Glomerular visceral epithelial cell (primary cell): ENCODE data around the gene TMEFF2.

Experiments
- DNase-seq: peaks from one replicate; pipeline ENCODE4 v3.0.0-alpha.2; 2016; ENCODE audit errors: extremely low spot score

Gene TMEFF2

DNA sequence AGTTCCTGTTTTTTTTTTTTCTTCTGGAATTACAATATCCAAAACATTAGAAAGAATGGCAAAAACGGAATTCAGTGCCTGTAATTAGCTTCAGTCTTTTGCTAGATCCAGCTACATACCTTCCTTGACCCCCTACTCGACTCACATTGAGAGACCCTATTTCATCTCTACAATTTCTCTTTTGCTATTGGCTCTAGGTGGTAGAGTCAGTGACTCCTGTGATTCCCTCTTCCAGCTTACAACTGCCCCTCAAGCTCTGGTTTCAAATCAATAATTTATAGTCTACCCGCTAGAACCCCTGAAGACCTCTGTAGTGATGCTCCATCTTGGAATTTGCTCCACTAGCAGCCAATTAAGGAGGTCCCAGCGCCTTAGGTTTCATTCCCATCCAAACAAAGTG lies 125.8 kb downstream of the TMEFF2 start:
- DNase-seq = no peak

- no peak for DNase-seq
Measured at GRCh38 chr2:192067631-192068030, 127.1 kb downstream of the TMEFF2 start.

- no peak for DNase-seq
Measured at GRCh38 chr2:192064459-192064858, 130.3 kb downstream of the TMEFF2 start.

- DNase-seq = no peak
Measured at GRCh38 chr2:192060161-192060560, 134.6 kb downstream of the TMEFF2 start.

- no peak for DNase-seq
Measured at GRCh38 chr2:192059266-192059665, 135.5 kb downstream of the TMEFF2 start.

GRCh38 chr2:192053921-192054320 lies 140.8 kb downstream of the TMEFF2 start:
- DNase-seq = no peak

DNA sequence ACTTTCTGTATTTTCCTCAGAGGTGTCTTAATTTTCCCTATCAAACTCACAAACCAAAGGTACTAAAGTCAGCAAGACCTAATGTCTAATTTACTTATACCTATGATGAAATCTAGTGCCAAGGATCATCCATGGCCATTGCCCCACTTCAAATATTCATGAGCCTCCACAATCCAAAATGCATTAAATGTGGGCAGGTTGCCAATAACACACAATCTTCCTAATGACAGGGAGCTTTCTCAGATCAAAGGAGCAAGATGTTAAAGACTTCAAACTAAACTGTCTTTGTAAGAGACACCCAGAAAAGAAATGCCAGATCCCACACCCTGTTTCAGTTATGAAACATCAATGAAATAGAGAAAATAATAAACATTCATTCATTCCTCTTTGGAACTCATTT lies 143.2 kb downstream of the TMEFF2 start:
- no peak for DNase-seq

DNA sequence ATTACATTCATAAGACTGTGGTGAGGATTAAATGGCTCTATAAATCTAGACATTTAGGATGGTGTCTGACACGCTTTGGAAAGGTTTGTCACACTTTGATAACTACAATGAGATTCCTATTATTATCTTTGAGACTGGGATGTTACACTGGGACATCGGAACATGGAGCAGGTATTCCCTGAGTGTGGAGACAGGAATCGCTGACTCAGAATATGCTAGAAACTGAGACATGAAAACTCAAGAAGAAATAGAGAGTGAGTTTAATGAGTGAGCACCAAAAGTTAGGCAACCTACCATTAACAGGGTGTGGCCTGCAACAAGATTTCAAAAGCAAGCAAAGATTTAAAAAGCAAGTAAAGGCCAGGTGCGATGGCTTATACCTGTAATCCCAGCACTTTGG lies 145.4 kb downstream of the TMEFF2 start:
- DNase-seq = no peak

- peak; percentile 5 for DNase-seq
Measured at GRCh38 chr2:192047315-192048107, 147.2 kb downstream of the TMEFF2 start.

DNA sequence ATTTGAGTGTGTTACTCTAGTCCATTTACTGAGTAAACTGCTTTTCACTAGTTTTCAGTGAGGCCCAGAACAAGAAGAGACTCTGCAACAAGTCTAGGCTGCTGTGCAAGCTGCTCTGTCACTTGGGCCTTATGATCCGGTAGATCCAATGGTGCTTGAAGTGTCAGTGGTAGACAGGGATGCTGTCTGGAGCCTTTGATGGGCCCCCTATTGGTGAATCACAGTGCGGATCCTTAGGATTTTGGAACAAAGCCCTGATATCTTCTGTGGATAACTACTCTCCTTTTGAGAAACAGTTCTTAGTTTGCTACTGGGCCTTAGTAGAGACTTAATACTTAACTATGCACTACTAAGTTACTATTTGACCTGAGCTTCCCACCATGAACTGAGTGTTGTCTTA lies 150.2 kb downstream of the TMEFF2 start:
- no peak for DNase-seq

DNA sequence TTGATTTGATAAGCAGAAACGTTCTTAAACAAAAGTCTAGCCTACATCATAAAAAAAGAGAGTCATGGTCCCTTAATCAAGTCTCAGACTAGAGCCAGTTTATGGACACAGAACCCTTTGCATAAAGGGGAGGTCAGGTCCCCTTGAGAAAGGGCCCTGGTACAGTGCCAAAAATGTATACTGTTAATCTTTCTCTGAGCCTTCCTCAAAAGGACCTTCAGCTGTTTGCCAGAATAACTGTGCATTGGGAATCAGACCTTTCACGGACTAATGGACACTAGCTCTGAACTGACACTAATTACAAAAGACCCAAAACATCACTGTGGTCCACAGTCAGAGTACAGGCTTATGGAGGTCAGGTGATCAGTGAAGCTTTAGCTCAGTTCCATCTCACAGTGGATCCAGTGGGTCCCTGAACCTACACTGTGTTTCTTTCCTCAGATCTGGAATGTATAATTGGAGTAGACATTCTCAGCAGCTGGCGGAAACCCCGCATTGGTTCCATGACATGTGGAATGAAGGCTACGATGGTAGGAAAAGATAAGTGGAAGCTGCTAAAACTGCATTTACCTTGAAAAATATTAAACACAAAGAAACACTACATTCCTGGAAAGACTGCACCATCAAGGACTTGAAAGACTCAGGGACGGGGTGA lies 151.4 kb downstream of the TMEFF2 start:
- DNase-seq = no peak

DNA sequence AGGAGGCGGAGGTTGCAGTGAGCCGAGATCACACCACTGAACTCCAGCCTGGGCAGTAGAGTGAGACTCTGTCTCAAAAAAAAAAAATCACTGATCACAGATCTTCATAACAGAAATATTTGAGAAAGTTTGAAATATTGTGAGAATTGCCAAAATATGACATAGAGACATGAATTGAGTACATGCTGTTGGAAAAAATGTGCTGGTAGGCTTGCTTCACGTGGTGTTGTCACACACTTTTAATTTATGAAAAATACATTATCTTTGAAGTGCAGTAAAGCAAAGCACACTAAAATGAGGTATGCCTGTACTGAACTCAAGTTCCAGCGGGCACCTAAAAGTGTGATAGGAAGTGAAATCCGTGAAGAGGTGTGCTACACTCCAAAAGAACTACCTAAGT lies 152.6 kb downstream of the TMEFF2 start:
- DNase-seq = no peak

- DNase-seq = no peak
Measured at GRCh38 chr2:192038110-192038509, 156.6 kb downstream of the TMEFF2 start.

DNA sequence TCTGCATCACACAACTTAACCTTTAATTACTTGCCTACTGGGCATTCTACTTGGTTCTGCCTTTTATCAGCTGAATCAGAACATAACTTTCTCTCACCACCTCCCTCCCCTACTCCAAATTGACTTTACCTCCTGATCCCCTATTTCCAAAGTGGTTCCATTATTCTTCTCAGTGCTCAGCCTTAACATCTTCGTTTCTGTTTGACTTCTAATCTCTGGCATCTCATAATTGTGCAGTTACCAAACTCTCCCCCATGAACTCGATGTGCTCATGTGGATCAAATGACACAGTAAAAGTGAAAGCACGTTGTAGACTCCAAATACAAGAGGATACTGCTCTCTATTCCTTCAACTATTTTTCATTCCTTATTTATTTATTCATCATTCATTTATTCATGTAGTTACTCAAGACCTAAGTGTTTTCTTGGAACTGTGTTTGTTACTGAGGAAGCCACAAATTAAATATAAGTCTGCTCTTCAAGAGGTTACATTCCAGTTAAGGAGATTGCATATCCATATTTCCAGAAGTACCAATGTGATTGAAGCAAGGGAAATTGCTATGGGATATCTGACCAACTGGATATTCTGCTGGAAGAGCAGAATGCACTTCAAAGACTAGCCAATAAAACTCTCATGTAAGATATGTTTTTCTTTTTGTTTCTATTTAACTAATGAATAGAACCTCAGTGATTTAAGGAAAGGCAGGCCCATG lies 158.8 kb downstream of the TMEFF2 start:
- DNase-seq = peak; percentile 3

DNA sequence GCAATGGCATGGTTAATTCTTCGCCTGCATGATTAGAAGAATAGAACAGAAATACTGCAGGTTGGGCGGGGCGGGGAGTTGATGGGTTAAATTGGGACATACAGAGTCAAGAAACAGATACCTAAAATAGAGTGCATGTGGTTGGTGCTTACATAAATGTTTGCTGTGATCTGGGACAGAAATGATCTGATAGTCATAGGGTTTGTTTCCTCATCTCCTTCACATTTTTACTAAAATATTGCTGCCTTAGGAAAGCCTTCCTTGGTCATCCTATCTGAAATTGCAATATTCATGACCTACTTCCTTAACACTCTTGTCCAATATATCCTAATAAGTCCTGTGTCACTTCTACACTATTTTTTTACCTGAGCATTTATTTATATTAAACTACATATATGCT lies 163.9 kb downstream of the TMEFF2 start:
- no peak for DNase-seq

DNA sequence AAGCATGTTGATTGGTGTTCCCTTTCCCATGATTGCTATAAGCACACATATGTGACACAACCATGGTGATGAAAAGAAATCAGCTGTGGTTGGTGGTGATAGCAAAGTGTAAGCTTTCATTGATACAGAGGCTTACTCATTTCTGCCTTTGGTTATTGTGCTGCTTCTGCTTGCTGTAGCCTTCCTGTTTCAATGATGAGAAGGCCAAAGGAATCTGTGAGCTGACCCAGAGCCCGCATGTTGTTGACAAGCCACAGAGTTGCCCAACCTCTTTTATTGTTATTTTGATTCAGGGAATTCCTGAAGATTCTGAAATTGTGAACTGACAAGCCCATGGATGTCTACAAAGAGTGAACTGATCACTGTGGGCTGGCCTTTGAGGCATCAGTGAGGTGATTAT lies 164.4 kb downstream of the TMEFF2 start:
- DNase-seq = no peak

GRCh38 chr2:192029089-192029488 lies 165.6 kb downstream of the TMEFF2 start:
- DNase-seq = peak; percentile 7

DNA sequence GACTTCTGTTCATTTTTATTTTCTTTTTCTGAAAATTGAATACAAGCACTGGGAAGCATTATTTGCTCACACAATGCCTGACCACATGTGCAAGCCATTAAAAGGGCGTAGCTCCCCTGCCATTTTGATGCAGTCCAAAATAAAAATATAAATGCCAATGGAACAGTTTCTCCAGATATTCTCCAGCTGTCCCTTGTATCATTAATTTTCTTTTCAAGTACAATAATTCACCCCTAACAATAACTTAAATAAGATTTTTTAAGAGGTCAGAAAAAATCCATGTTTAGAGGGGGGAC lies 168.0 kb downstream of the TMEFF2 start:
- no peak for DNase-seq

- DNase-seq = no peak
Measured at GRCh38 chr2:192026059-192026824, 168.5 kb downstream of the TMEFF2 start.

GRCh38 chr2:192025637-192026036 lies 169.1 kb downstream of the TMEFF2 start:
- DNase-seq = no peak

DNA sequence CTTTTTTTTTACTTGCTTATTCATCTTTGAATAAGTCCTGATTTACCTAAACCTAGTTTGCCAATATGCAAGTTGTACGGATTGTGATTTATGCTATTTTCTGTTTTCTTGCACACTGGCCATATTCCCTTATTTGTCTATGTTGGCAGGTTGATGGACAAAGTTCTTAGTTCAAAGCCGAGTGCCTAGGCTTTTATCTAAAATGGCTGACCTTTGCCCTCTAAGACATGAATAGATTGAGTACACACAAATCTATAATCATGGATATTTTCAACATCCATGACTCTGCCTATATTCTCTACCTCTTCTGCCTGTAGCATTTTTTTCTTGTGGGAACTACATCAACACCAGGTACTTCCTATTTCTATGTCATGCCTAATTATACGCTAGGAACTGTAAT lies 171.7 kb downstream of the TMEFF2 start:
- no peak for DNase-seq

DNA sequence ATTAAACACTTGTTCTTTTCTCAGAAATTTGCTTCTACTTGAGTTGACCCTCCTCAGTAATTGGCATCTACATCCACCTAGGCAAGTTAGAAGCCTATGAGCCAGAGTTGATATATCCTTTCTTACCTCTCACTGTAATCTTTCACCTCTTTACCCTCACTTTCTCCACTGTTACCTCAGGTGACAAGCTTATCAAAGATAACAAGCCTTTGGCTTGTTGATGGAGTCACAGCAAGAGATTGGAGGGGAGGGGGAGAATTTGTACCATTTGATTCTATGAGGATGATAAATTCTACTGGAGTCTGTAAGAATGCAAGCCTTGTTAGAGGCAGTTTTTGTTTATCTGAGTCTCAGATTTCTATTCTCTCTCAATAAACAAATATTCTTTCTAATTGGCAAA lies 176.9 kb downstream of the TMEFF2 start:
- DNase-seq = no peak
